HG03103 (cell line): ENCODE results near the gene DUSP8.

Experiments
- ATAC-seq: cut with Tn5 transposase; IDR thresholded peaks from one replicate; pipeline ENCODE4 v1.9.1; 2021; ENCODE audit warnings: low read depth; ENCODE audit not compliant: unreplicated experiment

DUSP8 gene

GRCh38 chr11:1556278-1556902, 15.7 kb downstream of the DUSP8 start:
- ATAC-seq: no peak

GRCh38 chr11:1555713-1556153, 16.3 kb downstream of the DUSP8 start:
- no peak for ATAC-seq

GRCh38 chr11:1554981-1555712, 16.9 kb downstream of the DUSP8 start:
- no peak for ATAC-seq

GRCh38 chr11:1553808-1554594, 18.1 kb downstream of the DUSP8 start:
- no peak for ATAC-seq

- no peak for ATAC-seq
These were observed 22.4 kb downstream of the DUSP8 start for GRCh38 chr11:1549338-1550330.

GRCh38 chr11:1548221-1549070, 23.6 kb downstream of the DUSP8 start:
- ATAC-seq: no peak

- ATAC-seq: no peak
These were observed 24.5 kb downstream of the DUSP8 start for GRCh38 chr11:1547467-1548098.

GRCh38 chr11:1546536-1547466, 25.3 kb downstream of the DUSP8 start:
- ATAC-seq: no peak

- ATAC-seq: no peak
These were observed 26.0 kb downstream of the DUSP8 start for GRCh38 chr11:1546077-1546535.

GRCh38 chr11:1545432-1545831, 26.6 kb downstream of the DUSP8 start:
- ATAC-seq: no peak

GRCh38 chr11:1544536-1544935, 27.5 kb downstream of the DUSP8 start:
- no peak for ATAC-seq

- ATAC-seq: no peak
These were observed 28.3 kb downstream of the DUSP8 start for GRCh38 chr11:1543606-1544263.

GRCh38 chr11:1542267-1542666, 29.8 kb downstream of the DUSP8 start:
- no peak for ATAC-seq

GRCh38 chr11:1541474-1542204, 30.4 kb downstream of the DUSP8 start:
- no peak for ATAC-seq

GRCh38 chr11:1540074-1540473, 32.0 kb downstream of the DUSP8 start:
- ATAC-seq: no peak

GRCh38 chr11:1538153-1538552, 33.9 kb downstream of the DUSP8 start:
- no peak for ATAC-seq
